Prostate gland (tissue), 2 donors: ENCODE measurements around the gene FHL2. TPM values are rescaled to one million over a fixed set of nuclear protein-coding genes. Genes with fewer than 3 reads are reported as not detected.

Experiments used
- DNase-seq: peaks from one replicate; pipeline ENCODE4 v3.0.0-alpha.2; 2019; ENCODE audit warnings: low spot score
- H3K27ac ChIP-seq, 2 donors: fragments of 200-600 bp; sonication (generic); 2 replicates each; pipeline ENCODE4 v1.5.1; 2017 to 2019
- H3K27me3 ChIP-seq: fragments of 200-600 bp; sonication (generic); replicated peaks from 2 replicates; pipeline ENCODE4 v1.5.1; 2019; ENCODE audit not compliant: insufficient read depth
- H3K36me3 ChIP-seq, 2 donors: fragments of 200-600 bp; sonication (generic); 1 replicate in 1 of 2; 2 replicates in 1 of 2; pipeline versions ENCODE4 v1.5.1 to v1.8.1; 2017 to 2019
- H3K4me1 ChIP-seq: fragments of 200-600 bp; sonication (generic); replicated peaks from 2 replicates; pipeline ENCODE4 v1.5.1; 2019
- H3K4me3 ChIP-seq, 2 donors: fragments of 200-600 bp; sonication (generic); 2 replicates each; pipeline ENCODE4 v1.5.1; 2017 to 2019
- H3K9me3 ChIP-seq: fragments of 200-600 bp; sonication (generic); 2 replicates; pipeline ENCODE4 v1.5.1; 2017
- CTCF ChIP-seq, 4 experiments: fragments of 200-600 bp in 2 of 4; fragments of 450-650 bp in 2 of 4; sonication (generic) in 2 of 4; IDR thresholded peaks; 1 replicate in 3 of 4; 2 replicates in 1 of 4; pipeline ENCODE4 v1.5.1; 2016 to 2019; ENCODE audit warnings: antibody characterized with exemption in 4 of 4, mild to moderate bottlenecking in 2 of 4, moderate library complexity in 2 of 4
- POLR2A ChIP-seq: fragments of 450-650 bp; IDR thresholded peaks from one replicate; pipeline ENCODE4 v1.6.1; 2016; ENCODE audit warnings: antibody characterized with exemption, mild to moderate bottlenecking
- POLR2AphosphoS5 ChIP-seq: sonication (generic); formaldehyde crosslinking; IDR thresholded peaks from one replicate; pipeline ENCODE4 v1.6.1; 2017; ENCODE audit warnings: antibody characterized with exemption
- WGBS: methylation state at CpG from one replicate; pipeline ENCODE4 v1.1.5; 2018; 5-methylcytosine and 5-hydroxymethylcytosine counted together
- intact Hi-C: fragments of 100-400 bp; cut with DNase I; formaldehyde crosslinking; loops from one replicate; pipeline ENCODE4 v1.14.2; 2022
- total RNA-seq, 2 donors: library from RNA; depleted of rRNA; stranded (reverse); fragments of >200 nt; gene quantifications; one replicate each; pipeline ENCODE4 v1.1.0, GENCODE V29; 2016

The FHL2 gene
- total RNA-seq, 2 donors from 2014 or later = 132 to 250 TPM

DNA sequence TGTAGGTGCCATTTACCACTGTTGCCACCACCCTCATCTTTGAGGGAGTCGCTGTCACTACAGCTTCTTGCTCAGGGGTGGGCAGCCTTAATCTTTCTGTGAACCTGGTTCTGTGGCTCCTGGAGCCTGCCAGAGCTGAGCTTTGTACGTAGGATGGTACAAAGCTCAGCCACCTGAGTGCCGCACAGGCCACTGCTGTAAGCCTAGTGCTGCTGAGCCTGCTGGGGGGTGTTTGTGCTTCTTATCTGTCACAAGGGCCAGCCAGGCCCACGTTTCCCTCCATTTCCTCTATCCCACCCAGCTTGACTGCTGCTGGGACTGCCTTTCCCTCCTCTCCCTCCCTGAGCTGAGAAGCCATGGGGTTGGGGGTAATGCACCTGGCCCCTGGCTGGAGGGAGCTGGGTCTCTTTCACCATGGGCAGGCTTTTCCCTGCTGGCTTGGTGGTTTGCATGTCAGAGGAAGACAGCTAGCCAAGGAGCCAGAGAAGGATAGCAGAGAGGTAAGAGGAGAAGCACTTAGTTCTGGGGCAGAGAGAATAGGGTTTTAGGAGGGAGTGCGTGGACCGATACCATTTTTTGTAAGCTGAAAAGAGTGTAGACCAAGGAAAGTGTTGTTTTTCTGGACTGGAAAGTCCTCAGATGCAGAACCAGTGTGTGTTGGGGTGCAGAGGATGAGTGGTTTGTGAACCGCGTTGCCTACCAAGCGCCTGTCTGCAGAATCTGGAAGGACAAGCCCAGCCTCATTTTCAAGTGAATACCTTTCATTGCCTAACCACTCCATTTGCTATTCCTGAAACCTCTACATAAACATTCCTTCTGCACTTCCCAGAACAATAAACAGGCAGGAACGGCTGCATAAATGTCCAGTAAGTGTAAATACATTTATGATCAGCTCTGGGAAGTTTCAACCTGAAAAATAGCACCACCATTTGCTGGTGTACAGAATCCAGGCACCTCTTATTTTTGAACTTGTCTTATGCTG, 45.1 kb upstream of the FHL2 start:
- 52% methylated on average over 10 of the region's 10 CpGs for WGBS
- H3K9me3 ChIP-seq = no peaks in the 10 kb centered on the region
- H3K4me3 ChIP-seq = no peak overlapping the region
- H3K36me3 ChIP-seq = no peaks in the 10 kb centered on the region
- TF ChIP-seq POLR2A (no peak), POLR2AphosphoS5 (peak; percentile 95), CTCF (IDR thresholded peaks at IDR 0.05) (peak in 3 of 4 experiments; percentile 10 to 51 (median 30))
- intact Hi-C loops = no loop called here
- peak overlapping the region; percentile 22 to 73 for H3K27ac ChIP-seq
- DNase-seq = peak; percentile 81
- peaks cover 10% of the 10 kb centered on the region for H3K4me1 ChIP-seq
- H3K27me3 ChIP-seq = no peaks in the 10 kb centered on the region

DNA sequence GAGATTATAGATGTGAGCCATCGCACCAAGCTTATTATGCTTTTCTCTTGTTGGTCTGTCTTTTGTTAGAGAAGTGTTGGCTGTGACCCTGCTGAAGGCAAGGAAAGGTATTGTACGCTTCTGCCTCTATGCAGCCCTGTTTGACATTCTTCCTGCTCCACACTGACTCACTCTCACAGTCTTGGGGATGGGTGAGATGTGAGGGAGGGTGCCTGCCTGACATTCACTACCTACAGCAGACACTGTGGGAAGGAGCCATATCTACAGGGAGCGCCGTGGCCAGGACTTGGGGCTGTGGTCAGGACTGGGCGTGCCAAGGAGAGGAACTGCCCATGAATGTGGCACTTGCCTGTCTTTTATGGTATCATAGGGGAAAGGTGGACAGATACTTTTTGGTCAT, 43.9 kb upstream of the FHL2 start:
- Histone ChIP-seq H3K4me3 (no peak overlapping the region), H3K4me1 (peaks cover 10% of the 10 kb centered on the region), H3K27ac (no peak overlapping the region), H3K27me3 (no peaks in the 10 kb centered on the region), H3K36me3 (no peaks in the 10 kb centered on the region), H3K9me3 (no peaks in the 10 kb centered on the region)
- WGBS = 95% methylated on average over 5 of the region's 5 CpGs
- intact Hi-C loops = no loop called here
- TF ChIP-seq CTCF (IDR thresholded peaks at IDR 0.05) = no peak
- no peak for TF ChIP-seq POLR2AphosphoS5
- no peak for TF ChIP-seq POLR2A
- DNase-seq = no peak

DNA sequence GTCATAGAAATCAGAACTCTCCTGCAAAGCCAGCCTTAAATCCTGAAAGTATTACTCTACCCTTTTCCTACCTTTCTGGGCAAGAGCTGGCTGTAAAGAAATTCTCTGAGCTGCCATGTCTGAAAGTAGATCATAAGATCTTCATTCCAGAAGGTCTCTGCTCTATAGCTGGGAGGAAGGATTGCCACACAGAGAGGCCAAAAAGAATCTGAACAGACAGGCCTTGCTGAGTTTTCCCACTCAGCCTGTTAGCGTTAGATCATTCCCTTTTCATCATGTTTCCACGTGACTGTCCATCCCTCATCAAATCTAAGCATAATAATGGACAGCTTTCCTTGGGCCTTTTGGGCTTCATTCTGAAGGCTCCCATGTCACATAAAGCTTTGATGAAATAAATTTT, 43.2 kb upstream of the FHL2 start:
- H3K4me1 ChIP-seq = peaks cover 10% of the 10 kb centered on the region
- H3K36me3 ChIP-seq = no peaks in the 10 kb centered on the region
- 92% methylated on average over 2 of the region's 2 CpGs for WGBS
- no peaks in the 10 kb centered on the region for H3K27me3 ChIP-seq
- H3K27ac ChIP-seq = no peak overlapping the region
- DNase-seq = no peak
- no peaks in the 10 kb centered on the region for H3K9me3 ChIP-seq
- H3K4me3 ChIP-seq = no peak overlapping the region
- intact Hi-C loops = no loop called here
- TF ChIP-seq CTCF (IDR thresholded peaks at IDR 0.05) (no peak), POLR2A (no peak), POLR2AphosphoS5 (no peak)

DNA sequence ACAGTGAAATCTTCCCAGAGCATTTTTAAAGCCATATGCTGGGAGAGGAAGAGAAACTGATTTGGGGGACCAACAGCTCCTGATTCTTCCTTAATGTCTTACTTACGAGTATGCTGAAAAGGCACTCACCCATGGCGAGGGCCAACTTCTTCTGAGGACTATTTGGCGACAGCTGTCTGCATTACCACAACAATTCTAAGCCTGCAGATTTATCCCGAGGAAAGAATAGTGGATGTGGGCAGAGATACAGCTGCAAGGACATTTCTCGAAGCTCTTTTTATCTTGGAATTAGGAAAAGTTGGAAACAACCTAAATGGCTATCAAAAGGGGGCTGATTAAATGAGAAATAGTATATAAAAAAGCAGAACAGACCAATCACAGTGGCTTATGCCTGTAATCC, 40.3 kb upstream of the FHL2 start:
- Histone ChIP-seq H3K9me3 (no peaks in the 10 kb centered on the region), H3K4me3 (no peak overlapping the region), H3K27ac (no peak overlapping the region), H3K4me1 (peaks cover 10% of the 10 kb centered on the region), H3K27me3 (no peaks in the 10 kb centered on the region), H3K36me3 (no peaks in the 10 kb centered on the region)
- TF ChIP-seq POLR2A (no peak), CTCF (IDR thresholded peaks at IDR 0.05) (no peak), POLR2AphosphoS5 (no peak)
- WGBS = 81% methylated on average over 5 of the region's 5 CpGs
- no peak for DNase-seq
- intact Hi-C loops = no loop called here
